GM18526 (cell line): ENCODE results near the gene CYBB.

Source experiments
- POLR2A ChIP-seq: IDR thresholded peaks from 3 replicates; pipeline ENCODE4 v1.6.1; 2011; ENCODE audit not compliant: insufficient read length; ENCODE audit errors: extremely low read depth

Gene CYBB

DNA sequence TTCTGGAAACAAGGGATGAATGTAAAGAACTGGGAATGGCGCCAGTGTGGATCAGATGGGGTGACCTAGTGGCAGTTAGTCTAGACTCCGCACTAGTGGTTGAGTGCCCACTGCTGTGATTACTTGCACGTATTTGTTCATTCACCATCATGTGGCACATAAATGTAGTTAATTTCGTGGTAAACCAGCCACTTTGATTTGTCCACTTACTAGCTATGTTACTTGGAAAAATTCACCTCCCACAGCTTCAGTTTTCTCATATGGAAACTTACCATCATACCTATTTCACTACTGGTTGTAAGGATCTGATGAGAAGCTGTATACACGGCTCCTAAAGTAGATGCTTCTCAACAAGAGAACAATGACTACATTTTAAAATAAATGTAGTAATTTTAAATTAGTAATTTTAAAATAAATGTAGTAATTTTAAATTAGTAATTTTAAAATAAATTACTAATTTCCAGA, 67.9 kb downstream of the CYBB start:
- TF ChIP-seq POLR2A = no peak

DNA sequence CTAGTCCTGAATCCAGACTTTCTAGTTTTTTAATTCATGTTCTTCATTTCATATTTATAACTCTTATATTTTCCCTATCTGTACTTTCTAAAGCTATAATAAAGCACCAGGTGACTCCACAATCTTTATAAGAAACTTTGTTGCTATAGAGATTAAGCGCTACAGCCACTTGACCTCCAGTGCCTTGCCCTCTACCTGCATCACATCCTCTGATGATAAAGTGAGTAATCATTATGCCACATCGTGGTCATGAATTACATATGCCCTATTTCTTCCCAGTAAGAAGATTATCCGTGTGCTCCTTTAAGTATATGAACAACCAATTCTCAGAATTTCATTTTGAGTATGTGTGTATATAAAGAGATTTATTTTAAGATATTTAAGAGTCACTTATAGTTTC, 74.3 kb downstream of the CYBB start:
- TF ChIP-seq POLR2A = no peak

DNA sequence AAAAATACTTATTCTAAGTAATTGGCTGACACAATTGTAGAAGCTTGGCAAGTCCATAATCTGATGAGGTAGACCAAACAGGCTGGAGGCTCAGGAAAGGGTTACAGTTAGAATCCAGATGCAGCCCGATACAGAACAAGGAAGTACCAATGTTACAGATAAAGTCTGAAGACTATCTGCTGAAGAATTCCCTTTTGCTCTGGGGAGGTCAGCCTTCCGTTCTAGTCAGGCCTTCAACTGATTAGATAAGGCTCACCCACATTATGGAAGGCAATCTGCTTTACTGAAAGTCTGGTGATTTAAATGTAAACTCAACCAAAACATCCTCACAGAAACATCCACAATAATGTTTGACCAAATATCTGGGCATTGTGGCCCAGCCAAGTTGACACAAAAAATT, 74.9 kb downstream of the CYBB start:
- TF ChIP-seq POLR2A = no peak

DNA sequence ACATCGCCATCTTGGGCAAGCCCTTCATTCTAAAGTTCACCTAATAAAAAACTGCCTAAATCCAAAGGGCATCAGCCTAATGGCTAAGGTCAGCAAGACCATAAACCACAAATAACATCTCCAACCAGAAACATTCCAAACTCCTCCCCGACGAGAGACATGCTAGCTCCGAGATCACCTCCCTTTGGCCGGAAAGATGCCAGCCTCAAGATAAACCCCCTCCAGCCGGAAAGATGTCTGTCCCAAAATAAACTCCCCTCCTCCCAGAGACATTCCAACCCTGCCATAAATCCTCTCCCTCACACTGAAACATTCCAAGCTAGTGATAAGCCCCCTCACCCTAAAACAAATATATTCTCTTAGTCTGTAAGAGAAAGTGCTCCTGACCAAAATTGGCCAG, 80.9 kb downstream of the CYBB start:
- no peak for TF ChIP-seq POLR2A

DNA sequence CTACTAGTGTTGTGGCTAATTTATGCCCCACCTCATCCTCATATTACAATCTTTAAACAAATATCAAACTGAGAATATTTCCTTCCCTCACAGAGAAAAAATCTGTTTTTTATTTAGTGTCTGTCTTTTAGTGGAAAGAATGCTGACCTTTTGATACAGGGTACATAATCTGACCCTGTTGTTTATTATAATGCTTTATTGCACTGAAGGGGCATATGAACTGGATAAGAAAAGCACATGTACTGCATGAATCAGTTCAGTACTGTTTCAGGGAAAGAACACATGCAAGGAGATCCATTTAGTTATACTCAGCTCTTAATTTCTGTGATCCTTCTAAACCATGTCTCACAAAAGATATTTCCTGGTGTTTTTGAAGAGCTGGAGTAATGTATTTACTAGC, 83.0 kb downstream of the CYBB start:
- no peak for TF ChIP-seq POLR2A
